Keratinocyte (primary cell): ENCODE data around the gene EHHADH.

Experiments
- EZH2 ChIP-seq: IDR thresholded peaks from one replicate; pipeline ENCODE4 v1.6.1; 2012; ENCODE audit warnings: inconsistent platforms, mild to moderate bottlenecking, low read length, moderate library complexity
- TF ChIP-seq, protein P1 (sequence below), 3 experiments: IDR thresholded peaks in 1 of 3; conservative IDR thresholded peaks in 1 of 3; optimal IDR thresholded peaks in 1 of 3; 2 replicates in 2 of 3; 3 replicates in 1 of 3; pipeline versions ENCODE3 to v1.5.1; 2011; ENCODE audit warnings: low read length in 3 of 3, mild to moderate bottlenecking in 3 of 3, moderate library complexity in 2 of 3, control low read depth in 1 of 3, inconsistent platforms in 1 of 3; ENCODE audit not compliant: insufficient read depth in 2 of 3; ENCODE audit errors: extremely low read depth in 1 of 3

DNA sequence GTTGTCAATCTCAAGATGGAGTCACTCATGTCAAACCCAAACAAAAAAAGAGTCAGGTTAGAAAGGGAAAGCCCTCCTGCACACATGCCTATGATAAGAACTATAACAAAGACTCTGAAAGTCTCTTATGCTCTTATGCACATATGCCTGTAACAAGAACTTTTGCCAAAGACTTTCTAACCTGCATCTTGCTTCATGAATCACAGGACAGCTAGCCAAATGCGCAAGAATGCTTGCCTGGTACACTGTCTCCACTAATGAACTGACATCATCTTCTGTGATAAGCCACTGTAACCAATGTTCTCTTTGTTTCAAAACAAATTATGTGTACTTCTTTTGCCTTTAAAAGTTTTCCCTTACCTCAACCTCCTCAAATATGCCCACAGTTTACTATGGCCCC is 18.2 kb upstream of the EHHADH start:
- TF ChIP-seq, protein P1, sequence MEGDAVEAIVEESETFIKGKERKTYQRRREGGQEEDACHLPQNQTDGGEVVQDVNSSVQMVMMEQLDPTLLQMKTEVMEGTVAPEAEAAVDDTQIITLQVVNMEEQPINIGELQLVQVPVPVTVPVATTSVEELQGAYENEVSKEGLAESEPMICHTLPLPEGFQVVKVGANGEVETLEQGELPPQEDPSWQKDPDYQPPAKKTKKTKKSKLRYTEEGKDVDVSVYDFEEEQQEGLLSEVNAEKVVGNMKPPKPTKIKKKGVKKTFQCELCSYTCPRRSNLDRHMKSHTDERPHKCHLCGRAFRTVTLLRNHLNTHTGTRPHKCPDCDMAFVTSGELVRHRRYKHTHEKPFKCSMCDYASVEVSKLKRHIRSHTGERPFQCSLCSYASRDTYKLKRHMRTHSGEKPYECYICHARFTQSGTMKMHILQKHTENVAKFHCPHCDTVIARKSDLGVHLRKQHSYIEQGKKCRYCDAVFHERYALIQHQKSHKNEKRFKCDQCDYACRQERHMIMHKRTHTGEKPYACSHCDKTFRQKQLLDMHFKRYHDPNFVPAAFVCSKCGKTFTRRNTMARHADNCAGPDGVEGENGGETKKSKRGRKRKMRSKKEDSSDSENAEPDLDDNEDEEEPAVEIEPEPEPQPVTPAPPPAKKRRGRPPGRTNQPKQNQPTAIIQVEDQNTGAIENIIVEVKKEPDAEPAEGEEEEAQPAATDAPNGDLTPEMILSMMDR (optimal IDR thresholded peaks at IDR 0.05 in 1 of 3, IDR thresholded peaks at IDR 0.05 in 1 of 3, conservative IDR thresholded peaks at IDR 0.05 in 1 of 3; ENCODE audit: extremely low read depth in 1 of 3, insufficient read depth in 2 of 3, low read length in 3 of 3): no peak
- TF ChIP-seq EZH2: no peak
